Islet of Langerhans (tissue), 1 donor: ENCODE data around the gene PIWIL4.
"Not testable (repeated sequence)": the region's sequence is repeated elsewhere in the genome, so short reads cannot be mapped to it uniquely, and the experiment has no call there.

Experiments
- FAIRE-seq: peaks from one replicate; lab custom pipeline; 2011; peaks lifted over from hg19 to GRCh38; lab: Jason Lieb, UNC

The PIWIL4 gene

GRCh38 chr11:94549146-94549545, 18.0 kb upstream of the PIWIL4 start:
- no peak for FAIRE-seq

- FAIRE-seq: no peak
Observed at GRCh38 chr11:94550513-94550912, 16.7 kb upstream of the PIWIL4 start.

DNA sequence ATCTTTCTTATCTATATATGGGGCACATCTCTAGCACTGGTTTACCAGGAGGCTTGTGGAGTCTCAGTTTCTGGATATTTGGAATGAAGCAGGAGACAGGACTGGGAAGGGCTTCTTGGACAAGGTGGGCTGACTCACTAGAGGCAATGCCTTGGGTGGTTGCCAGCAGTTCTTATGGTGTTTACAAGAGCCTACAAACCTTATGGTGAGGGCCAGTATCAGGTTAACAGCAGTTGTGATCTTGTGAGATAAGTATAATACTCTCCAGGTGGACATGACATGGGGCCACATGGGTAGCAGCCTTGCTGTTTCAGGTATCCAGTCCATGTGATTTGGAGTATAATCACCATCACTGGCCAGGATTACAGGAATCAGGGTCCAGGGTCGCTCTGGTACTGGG, 13.2 kb upstream of the PIWIL4 start:
- FAIRE-seq: no peak

GRCh38 chr11:94555752-94556329, 11.3 kb upstream of the PIWIL4 start:
- not testable (repeated sequence) for FAIRE-seq

GRCh38 chr11:94557421-94557820, 9.7 kb upstream of the PIWIL4 start:
- FAIRE-seq: no peak

- no peak for FAIRE-seq
Observed at GRCh38 chr11:94557992-94558391, 9.2 kb upstream of the PIWIL4 start.

DNA sequence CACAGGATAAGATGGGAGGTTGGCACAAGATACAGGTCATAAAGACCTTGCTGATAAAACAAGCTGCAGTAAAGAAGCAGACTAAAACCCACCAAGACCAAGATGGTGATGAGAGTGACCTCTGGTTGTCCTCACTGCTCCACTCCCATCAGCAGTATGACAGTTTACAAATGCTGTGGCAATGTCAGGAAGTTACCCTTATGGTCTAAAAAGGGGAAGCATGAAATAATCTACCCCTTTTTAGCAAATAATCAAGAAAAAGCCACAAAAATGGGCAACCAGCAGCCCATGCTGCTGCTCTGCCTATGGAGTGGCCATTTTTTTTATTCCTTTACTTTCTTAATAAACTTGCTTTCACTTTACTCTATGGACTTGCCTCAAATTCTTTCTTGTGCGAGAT, 8.7 kb upstream of the PIWIL4 start:
- no peak for FAIRE-seq

DNA sequence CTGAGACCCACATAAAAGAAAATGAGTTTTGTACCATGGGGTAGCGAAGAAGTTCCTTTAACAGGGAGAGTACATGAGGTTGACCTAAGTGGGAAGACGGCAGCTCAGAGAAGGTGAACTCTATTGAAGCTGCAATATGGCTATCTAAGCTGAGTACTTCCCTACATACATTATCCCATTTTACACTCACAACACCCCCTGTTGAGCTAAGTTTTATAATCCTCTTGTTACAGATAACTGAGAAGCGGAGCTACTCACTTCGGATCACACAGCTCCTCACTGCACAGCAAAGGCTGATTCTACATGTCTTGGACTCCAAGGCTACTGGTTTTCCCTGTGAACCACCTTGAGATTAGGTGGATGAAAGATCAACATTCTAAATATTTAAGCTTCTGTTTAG, 8.2 kb upstream of the PIWIL4 start:
- FAIRE-seq: no peak

DNA sequence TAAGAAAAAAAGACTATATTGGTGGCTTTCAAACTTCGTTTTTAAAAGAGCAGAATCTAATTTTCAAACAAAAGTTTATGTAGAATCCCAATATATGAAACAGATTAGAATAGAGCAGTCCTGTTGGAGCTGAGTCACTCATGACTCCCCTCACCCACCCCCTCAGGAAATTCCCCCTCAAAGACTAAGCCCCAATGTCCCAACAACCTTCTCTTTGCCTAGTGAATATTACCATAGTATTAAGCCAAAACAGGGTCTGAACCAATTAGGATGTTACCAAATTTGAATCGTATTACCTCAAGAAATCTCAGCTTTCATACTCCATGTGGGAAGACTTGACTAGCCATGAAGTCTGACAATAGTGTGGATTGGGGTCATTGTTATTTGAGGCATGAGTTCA, 7.8 kb upstream of the PIWIL4 start:
- no peak for FAIRE-seq

DNA sequence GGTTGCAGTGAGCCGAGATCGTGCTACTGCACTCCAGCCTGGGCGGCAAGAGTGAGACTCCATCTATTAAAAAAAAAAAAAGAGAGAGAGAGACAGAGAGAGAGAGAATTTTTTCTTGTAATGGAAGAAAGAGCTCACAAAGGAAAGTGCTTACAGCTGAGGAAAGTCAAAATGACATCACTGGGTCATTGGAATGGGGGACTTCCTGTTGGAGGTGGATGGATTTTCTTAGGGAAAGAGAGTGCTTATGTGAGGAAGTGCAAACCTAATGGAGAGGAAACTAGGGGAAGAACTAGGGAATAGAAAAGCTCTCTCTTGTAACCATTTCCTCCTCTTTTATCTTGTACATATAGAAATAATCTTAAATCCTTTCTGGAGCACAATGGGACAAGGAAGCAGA, 6.3 kb upstream of the PIWIL4 start:
- FAIRE-seq: no peak

DNA sequence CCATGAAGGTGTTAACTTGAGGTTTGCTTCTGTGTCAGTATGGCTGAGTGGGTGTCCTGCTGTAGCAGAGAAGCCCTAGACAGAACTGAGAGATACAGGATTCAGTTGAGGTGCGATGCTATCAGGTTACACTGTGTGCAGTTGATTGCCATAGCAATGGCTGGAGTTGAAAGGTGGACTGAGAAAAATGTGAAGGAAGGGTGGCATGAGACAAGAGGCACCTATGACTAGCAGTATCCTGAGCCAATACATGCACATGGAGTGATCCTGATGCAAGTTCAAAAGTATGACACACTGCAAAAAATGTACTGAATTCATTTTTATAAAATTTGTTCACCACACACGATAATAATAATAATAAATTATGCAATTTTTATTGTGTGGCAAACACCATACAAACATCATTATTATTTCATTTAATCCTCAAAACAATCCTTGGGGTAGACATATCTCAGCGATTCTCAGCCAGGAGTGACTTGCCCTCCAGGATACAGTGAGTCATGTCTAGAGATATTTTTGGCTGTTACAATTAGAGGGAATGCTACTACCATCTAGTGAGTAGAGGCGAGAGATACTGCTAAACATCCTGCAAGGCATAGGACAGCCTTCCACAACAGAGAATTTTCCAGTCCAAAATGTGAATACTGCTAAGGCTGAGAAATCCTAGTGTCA, 3.9 kb upstream of the PIWIL4 start:
- FAIRE-seq: no peak

DNA sequence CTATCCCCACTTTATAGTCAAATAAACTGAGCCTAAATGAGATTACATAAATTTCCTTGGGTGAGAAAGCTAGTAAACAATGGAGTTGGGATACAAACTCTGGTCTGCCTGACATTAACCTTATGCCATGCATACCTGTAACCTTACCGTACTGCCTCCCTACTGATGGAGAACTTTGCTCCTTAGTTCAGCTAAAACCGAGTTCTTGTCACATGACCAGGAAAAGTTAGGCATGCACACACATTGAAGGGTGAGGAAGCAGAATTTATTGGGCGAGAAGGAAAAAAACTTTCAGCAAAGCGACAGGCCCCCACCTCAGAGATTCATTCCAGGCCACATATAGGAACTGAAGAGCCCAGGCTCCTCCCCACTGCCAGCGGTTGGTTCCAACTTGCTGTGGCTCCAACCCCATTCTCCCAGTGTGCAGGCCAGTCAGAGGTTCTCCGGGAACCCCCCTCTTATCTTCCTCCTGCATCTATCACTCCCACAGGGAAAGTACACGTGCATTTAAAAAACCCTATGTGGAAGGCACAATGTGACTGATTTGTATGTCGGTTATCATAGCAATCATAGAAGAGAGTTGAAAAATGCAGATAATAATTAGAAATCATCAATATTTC, 3.2 kb upstream of the PIWIL4 start:
- FAIRE-seq: no peak

DNA sequence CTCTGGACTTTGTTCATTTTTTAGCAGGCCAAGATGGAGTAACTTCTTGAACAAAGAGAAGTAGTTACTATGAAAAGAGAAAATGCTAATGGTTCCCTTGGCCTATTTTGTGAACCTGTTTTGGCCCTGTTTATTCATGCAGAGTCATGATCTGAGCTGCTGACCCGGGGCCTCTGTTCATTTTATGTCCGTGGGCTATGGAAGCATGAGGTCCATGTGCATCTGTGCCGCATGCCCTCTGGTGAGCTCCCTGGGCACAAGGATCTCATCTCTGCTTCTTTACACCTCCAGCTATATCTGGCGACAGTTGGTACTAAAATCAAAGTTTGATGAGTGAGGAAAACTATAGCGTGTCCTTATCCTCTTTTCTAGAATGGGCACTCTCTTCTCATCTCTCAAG, 1.0 kb downstream of the PIWIL4 start:
- FAIRE-seq: no peak

GRCh38 chr11:94568717-94569116, 1.5 kb downstream of the PIWIL4 start:
- no peak for FAIRE-seq

DNA sequence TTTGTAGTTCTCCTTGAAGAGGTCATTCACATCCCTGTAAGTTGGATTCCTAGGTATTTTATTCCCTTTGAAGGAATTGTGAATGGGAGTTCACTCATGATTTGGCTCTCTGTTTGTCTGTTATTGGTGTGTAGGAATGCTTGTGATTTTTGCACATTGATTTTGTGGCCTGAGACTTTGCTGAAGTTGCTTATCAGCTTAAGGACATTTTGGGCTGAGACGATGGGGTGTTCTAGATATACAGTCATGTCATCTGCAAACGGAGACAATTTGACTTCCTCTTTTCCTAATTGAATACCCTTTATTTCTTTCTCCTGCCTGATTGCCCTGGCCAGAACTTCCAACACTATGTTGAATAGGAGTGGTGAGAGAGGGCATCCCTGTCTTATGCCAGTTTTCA, 5.8 kb downstream of the PIWIL4 start:
- not testable (repeated sequence) for FAIRE-seq

- FAIRE-seq: no peak
Observed at GRCh38 chr11:94574193-94574961, 7.2 kb downstream of the PIWIL4 start.

GRCh38 chr11:94576306-94576705, 9.1 kb downstream of the PIWIL4 start:
- FAIRE-seq: no peak

DNA sequence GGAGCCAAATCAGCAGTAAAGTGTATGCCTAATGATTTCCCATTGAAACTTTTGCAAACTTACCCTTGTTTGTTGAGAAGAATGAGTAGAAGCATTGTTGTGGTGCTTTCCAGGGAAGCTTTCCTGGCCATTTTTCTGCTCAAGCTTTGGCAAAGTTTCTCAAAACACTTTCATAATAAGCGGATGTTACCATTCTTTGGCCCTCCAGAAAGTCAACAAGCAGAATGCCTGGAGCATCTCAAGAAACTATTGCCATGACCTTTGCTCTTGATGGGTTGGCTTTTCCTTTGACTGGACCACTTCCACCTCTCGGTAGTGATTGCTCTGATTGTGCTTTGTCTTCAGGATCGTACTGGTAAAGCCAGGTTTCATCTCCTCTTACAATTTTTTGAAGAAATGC, 10.7 kb downstream of the PIWIL4 start:
- FAIRE-seq: no peak

GRCh38 chr11:94581926-94582325, 14.8 kb downstream of the PIWIL4 start:
- no peak for FAIRE-seq

- no peak for FAIRE-seq
Observed at GRCh38 chr11:94583213-94583865, 16.2 kb downstream of the PIWIL4 start.

DNA sequence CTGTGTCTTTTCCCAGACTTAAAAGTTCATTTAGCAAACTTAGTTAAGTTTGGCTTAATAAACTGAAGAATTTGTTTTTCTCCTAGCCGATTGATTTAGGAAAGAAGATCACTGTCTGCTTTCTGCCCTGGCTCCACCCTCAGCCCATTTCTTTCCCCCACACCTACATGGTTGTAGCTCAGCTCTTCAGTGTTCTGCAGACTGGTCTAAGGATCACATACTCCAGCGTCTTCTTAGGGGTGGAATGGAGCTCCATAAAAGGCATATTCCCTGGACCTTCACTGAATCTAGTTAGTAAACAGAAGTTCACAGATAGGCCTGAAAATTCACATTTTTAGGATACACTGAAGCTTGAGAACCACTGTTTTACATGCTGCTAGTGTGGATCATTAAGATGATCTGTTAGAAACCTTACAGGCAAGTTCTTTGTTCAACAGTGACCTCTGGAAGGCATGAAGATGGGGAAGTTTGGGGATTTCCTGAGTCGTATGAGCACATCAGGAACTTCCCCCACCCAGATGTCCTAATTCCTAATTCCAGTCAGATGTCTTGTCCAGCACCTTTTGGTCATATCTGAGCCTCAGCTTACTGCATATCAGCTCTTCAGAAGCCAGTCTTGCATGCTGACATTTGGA, 16.8 kb downstream of the PIWIL4 start:
- no peak for FAIRE-seq

- FAIRE-seq: no peak
Observed at GRCh38 chr11:94584978-94585377, 17.8 kb downstream of the PIWIL4 start.
